Chondrocyte (in vitro differentiated cells): ENCODE data around the gene STPG4. TPM values are rescaled to one million over a fixed set of nuclear protein-coding genes. Genes with fewer than 3 reads are reported as not detected.
"Not testable (repeated sequence)": the region's sequence is repeated elsewhere in the genome, so short reads cannot be mapped to it uniquely, and the experiment has no call there.

Experiments
- DNase-seq: peaks from one replicate; pipeline ENCODE4 v3.0.0; 2021; ENCODE audit warnings: mixed read lengths, low spot score
- H3K27ac Mint-ChIP-seq: one replicate; pipeline ENCODE4 v1.8.0; 2021; ENCODE audit warnings: mild to moderate bottlenecking, moderate library complexity, mixed read lengths; ENCODE audit not compliant: unreplicated experiment
- H3K27me3 Mint-ChIP-seq: 2 replicates; pipeline ENCODE4 v1.8.0; 2021; ENCODE audit warnings: low read depth, mixed read lengths
- H3K36me3 Mint-ChIP-seq: 2 replicates; pipeline ENCODE4 v1.8.0; 2021; ENCODE audit warnings: low read depth, mixed read lengths
- H3K4me1 Mint-ChIP-seq: 2 replicates; pipeline ENCODE4 v1.8.0; 2021; ENCODE audit warnings: low read depth, mild to moderate bottlenecking, mixed read lengths
- H3K4me3 Mint-ChIP-seq: one replicate; pipeline ENCODE4 v1.8.0; 2021; ENCODE audit warnings: mild to moderate bottlenecking, moderate library complexity, mixed read lengths; ENCODE audit not compliant: unreplicated experiment
- H3K9me3 Mint-ChIP-seq: 2 replicates; pipeline ENCODE4 v1.8.0; 2021; ENCODE audit warnings: low read depth, mixed read lengths
- total RNA-seq: library from RNA; stranded (reverse); gene quantifications from 3 replicates; pipeline ENCODE4 v1.2.1, GENCODE V29; 2021
- TF ChIP-seq, protein P1 (sequence below): fragments of 200-600 bp; sonication (generic); IDR thresholded peaks from 2 replicates; pipeline ENCODE4 v1.5.0; 2021; ENCODE audit warnings: antibody characterized with exemption, mild to moderate bottlenecking, moderate library complexity

The STPG4 gene
- total RNA-seq, 1 donor from 2014 or later, result 0.25 TPM

GRCh38 chr2:47119001-47119400 lies 36.1 kb downstream of the STPG4 start:
- TF ChIP-seq, protein P1, sequence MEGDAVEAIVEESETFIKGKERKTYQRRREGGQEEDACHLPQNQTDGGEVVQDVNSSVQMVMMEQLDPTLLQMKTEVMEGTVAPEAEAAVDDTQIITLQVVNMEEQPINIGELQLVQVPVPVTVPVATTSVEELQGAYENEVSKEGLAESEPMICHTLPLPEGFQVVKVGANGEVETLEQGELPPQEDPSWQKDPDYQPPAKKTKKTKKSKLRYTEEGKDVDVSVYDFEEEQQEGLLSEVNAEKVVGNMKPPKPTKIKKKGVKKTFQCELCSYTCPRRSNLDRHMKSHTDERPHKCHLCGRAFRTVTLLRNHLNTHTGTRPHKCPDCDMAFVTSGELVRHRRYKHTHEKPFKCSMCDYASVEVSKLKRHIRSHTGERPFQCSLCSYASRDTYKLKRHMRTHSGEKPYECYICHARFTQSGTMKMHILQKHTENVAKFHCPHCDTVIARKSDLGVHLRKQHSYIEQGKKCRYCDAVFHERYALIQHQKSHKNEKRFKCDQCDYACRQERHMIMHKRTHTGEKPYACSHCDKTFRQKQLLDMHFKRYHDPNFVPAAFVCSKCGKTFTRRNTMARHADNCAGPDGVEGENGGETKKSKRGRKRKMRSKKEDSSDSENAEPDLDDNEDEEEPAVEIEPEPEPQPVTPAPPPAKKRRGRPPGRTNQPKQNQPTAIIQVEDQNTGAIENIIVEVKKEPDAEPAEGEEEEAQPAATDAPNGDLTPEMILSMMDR, result no peak
- Mint-ChIP-seq H3K27ac (peak overlapping the region; percentile 74), H3K4me1 (peaks cover 35% of the 10 kb centered on the region), H3K4me3 (no peak overlapping the region), H3K9me3 (no peaks in the 10 kb centered on the region), H3K36me3 (no peaks in the 10 kb centered on the region), H3K27me3 (no peaks in the 10 kb centered on the region)
- DNase-seq, result no peak

GRCh38 chr2:47118581-47118980 lies 36.5 kb downstream of the STPG4 start:
- Mint-ChIP-seq H3K27ac (peak overlapping the region; percentile 74), H3K27me3 (no peaks in the 10 kb centered on the region)

DNA sequence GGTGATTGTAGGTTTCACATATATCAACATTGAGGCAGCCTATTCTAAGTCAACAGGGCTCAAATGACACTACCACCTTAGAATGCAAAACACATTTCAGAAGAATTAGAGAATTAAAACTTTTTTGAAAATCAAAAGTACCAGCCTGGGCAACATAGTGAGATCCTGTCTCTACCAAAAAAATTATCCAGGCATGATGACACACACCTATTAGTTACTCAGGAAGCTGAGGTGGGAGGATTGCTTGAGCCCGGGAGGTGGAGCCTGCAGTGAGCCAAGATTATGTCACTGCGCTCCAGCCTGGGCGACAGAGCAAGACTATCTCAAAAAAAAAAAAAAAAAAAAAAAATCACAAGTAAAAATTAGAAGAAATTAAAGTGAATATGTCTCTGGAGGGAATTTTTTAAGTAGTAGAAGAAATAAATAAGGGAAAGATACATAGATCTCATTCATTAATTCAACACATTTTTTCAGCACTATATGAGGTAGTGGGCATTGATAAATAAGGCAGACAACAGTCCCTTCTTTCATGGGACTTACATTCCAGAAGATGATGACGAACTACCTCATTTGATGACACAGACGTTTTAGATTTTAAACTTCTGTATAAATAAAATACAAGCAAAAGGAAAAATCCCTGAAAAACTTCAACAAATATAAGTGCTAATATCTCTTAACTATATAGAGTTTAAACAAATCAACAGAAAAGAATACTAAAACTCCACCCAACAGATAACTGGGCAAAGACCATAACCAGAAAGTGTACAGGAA lies 42.3 kb downstream of the STPG4 start:
- DNase-seq, result no peak
- Mint-ChIP-seq H3K36me3 (no peaks in the 10 kb centered on the region), H3K4me3 (no peak overlapping the region), H3K9me3 (no peaks in the 10 kb centered on the region), H3K27me3 (no peaks in the 10 kb centered on the region), H3K4me1 (peaks cover 12% of the 10 kb centered on the region), H3K27ac (no peak overlapping the region)
- TF ChIP-seq, protein P1, result no peak

More at GRCh38 chr2:47118581-47118980, 36.5 kb downstream of the STPG4 start:
- Mint-ChIP-seq H3K9me3 (no peaks in the 10 kb centered on the region), H3K4me3 (no peak overlapping the region), H3K36me3 (no peaks in the 10 kb centered on the region), H3K4me1 (peaks cover 35% of the 10 kb centered on the region)
- TF ChIP-seq, protein P1, result no peak
- DNase-seq, result no peak

GRCh38 chr2:47109680-47110079 lies 45.4 kb downstream of the STPG4 start:
- Mint-ChIP-seq H3K27ac (no peak overlapping the region), H3K4me1 (peaks cover 12% of the 10 kb centered on the region), H3K36me3 (no peaks in the 10 kb centered on the region), H3K27me3 (no peaks in the 10 kb centered on the region), H3K4me3 (no peak overlapping the region), H3K9me3 (no peaks in the 10 kb centered on the region)
- no peak for DNase-seq
- TF ChIP-seq, protein P1, result no peak

DNA sequence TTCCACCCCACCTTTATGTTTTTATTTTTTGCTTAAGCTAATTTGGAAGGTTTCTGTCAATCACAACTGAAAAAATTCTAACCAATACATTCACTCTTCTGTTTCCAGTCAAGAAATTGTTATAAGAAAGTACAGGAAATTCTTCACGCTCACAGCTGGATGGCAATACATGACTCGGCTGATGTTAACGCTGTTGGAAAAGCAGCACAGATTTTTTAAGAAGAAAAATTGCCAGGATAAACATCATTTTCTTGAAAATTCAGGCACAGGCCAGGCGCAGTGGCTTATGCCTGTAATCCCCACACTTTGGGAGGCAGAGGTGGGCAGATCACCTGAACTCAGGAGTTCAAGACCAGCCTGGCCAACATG lies 46.1 kb downstream of the STPG4 start:
- peak overlapping the region; percentile 74 for H3K27ac Mint-ChIP-seq

DNA sequence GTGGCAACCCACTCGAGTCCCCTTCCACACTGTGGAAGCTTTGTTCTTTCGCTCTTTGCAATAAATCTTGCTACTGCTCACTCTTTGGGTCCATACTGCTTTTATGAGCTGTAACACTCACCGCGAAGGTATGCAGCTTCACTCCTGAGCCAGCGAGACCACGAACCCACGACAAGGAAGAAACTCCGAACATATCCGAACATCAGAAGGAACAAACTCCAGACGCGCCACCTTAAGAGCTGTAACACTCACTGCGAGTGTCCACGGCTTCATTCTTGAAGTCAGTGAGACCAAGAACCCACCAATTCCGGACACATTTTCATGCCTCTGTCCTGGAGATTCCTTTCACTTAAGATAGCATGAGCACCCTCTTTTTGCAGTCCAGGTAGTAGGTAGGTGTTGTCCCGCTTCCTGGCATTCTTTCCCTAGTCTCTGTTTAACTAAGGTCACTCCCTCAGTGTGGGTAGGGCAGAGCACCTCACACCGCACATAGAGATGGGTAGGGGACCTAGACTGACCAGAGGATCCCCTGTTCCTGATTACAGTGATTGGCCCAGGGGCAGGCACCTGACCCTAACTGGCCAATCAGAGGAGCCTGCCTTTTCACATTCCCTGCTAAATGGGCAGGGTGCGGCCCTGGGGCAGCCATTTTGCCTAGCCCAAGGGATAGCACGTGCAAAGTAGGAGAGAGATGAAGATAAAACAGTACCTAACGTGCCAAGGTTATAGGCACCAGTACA lies 46.7 kb downstream of the STPG4 start:
- Mint-ChIP-seq H3K4me1 (peaks cover 12% of the 10 kb centered on the region), H3K27ac (peak overlapping the region; percentile 74)
- not testable (repeated sequence) for H3K27me3 Mint-ChIP-seq, H3K4me3 Mint-ChIP-seq, H3K36me3 Mint-ChIP-seq, DNase-seq, H3K9me3 Mint-ChIP-seq

More for the DNA sequence above, 46.1 kb downstream of the STPG4 start:
- TF ChIP-seq, protein P1, result peak; percentile 16
- H3K4me1 Mint-ChIP-seq, result peaks cover 12% of the 10 kb centered on the region
- no peaks in the 10 kb centered on the region for H3K36me3 Mint-ChIP-seq
- no peaks in the 10 kb centered on the region for H3K9me3 Mint-ChIP-seq
- no peak for DNase-seq
- no peak overlapping the region for H3K4me3 Mint-ChIP-seq
- no peaks in the 10 kb centered on the region for H3K27me3 Mint-ChIP-seq

DNA sequence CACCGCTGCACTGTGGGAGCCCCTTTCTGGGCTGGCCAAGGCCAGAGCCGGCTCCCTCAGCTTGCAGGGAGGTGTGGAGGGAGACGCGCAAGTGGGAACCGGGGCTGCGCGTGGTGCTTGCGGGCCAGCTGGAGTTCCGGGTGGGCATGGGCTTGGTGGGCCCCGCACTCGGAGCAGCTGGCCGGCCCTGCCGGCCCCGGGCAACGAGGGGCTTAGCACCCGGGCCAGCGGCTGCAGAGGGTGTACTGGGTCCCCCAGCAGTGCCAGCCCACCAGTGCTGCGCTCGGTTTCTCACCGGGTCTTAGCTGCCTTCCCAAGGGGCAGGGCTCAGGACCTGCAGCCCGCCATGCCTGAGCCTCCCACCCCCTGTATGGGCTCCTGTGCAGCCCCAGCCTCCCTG lies 47.9 kb downstream of the STPG4 start:
- not testable (repeated sequence) for DNase-seq, H3K36me3 Mint-ChIP-seq, H3K4me3 Mint-ChIP-seq, H3K27ac Mint-ChIP-seq, H3K27me3 Mint-ChIP-seq, H3K9me3 Mint-ChIP-seq
- H3K4me1 Mint-ChIP-seq, result peaks cover 12% of the 10 kb centered on the region

DNA sequence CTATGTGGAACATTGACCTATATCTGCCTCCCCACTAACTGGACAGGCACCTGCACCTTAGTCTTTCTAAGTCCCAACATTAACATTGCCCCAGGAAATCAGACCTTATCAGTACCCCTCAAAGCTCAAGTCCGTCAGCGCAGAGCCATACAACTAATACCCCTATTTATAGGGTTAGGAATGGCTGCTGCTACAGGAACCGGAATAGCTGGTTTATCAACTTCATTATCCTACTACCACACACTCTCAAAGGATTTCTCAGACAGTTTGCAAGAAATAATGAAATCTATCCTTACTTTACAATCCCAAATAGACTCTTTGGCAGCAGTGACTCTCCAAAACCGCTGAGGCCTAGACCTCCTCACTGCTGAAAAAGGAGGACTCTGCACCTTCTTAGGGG lies 48.9 kb downstream of the STPG4 start:
- not testable (repeated sequence) for DNase-seq, H3K27ac Mint-ChIP-seq, H3K9me3 Mint-ChIP-seq, H3K4me3 Mint-ChIP-seq, H3K36me3 Mint-ChIP-seq, H3K27me3 Mint-ChIP-seq
- H3K4me1 Mint-ChIP-seq, result peaks cover 12% of the 10 kb centered on the region
